ENCODE measurements around the gene TMEM88.

The TMEM88 gene

DNA sequence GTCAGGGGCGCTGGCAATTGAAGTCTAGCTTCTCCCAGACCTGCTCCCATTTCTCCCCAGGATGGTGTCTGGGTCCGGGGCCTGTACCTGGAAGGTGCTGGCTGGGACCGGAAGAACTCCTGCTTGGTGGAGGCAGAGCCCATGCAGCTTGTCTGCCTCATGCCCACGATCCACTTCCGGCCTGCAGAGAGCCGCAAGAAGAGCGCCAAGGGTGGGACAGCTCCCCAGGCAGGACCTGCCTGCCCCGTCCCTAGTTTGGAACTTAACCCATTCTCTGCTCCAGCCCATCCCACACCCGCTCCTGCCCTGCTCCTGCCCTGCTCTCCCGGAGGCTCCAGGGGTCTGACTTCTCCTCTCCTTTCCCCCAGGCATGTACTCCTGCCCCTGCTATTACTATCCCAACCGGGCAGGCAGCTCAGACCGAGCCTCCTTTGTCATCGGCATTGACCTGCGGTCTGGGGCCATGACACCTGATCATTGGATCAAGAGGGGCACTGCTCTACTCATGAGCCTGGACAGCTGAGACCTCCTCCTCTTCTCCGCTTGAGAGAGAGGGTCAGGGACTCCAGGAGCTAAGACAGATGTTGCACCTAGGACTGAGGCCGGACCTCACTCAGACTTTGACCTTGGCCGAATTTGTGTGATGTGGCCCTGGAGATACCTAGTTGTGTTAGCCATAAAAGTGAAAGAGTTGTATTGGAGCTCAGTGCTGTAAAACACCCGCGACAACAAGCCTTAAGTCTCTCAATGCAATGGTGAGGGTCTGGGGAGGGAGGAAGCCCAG is 21.7 kb upstream of the TMEM88 start:
- no peak for DNase-seq (ENCODE audit: low read depth)

DNA sequence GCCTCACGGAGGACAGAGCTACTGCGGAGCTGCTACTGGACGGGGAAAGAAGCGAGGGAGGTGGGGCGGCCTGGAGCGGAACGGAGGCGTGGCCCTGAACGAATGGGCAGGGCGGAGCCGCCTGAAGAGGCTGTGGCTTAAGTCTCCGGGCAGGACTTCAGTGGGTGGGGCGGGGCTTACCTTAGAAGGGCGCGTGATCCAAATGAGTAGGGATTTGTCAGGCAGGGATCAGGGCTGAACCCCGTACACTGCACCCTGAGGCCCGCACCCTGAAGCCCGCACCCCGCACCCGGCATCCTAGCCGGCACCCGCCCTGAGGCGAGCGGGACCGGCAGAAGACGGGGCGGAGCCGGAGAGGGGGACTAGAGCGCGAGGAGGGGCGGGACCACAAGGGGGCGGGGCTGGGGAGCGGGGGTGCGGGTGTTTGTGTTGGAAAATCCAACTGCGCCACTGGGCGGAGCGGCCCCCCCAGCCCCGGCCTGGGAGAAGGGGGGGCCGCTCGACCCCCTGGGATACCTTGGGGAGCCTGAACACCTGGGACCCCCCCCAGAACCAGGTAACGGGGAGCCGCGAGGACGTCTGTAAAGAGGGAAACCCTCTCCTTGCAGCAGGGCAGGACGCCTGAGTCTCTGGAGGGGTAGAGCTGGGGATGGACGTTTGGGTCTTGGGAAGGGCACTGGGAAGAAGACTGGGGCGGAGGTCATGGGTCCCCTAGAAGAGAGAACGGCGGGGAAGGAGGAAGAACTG is 20.9 kb upstream of the TMEM88 start, which contains the start of gene KDM6B:
Gene KDM6B (plus strand): TSS at position 423 of the 747 bp plus-strand sequence. CDS start 11,338 bp downstream, outside the sequence.
- DNase-seq (ENCODE audit: low read depth) = peak; percentile 94

DNA sequence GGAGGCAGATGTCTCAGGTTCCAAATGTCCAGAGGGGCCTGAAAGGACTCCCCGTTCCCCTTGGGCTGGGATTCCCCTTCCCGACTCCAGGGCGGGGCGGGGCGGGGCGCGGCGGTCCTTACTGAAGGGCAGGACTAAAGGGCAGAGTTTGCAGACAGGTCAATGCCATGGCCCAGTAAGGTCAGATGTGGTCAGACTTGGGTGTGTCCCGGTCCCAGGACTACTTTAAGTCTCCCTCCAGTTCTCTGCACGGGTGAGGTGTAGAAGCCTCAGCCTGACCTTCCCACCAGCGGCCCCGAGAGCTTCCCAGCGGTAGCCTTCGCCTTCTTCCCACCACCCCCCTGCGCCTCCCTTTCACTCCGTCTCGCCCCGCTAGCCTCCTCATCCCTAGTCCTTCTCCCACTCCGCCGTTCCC is 20.3 kb upstream of the TMEM88 start:
- no peak for DNase-seq (ENCODE audit: low read depth)

DNA sequence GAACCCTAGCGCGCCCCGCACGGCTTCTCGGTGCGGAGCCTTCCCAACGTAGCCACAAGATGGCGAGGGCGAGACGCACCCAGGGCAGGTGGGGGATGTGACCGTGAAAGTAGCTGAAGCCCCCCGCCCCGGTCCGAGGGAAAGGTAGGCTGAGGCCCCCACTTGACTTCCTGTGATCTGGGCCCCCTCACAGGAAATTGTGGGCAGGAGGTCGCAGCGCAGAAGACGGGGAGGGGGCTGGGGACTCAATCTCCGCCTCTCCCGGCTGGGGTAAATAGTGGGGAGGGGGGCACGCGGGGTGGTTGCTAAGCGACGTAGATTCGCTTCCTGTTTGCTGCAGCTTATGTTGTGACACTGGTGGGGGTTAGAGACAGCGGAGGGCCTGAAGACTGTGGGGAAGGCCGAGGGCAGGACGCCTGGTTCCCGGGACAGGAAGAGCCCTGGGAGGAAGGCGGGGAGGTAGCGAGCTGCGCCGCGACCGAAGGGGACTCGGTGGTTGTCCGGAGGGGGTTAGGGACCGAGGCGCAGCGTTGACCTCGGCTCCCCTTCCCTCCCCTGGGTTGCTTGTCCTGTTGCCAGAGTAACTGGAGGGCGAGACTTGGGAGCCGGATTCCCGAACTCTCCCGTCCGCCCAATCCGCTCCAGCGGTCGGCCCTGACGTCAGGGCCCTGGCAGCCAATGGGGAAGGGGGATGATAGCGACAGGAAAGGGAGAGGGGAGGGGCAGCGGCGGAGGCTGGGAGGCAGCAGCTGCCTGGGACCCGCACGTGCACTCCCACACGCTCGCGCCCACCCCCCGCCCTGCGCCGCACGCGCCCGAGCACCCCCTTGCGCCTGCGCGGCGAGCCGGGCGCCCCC is 19.7 kb upstream of the TMEM88 start:
- peak; percentile 98 for DNase-seq (ENCODE audit: low read depth)

DNA sequence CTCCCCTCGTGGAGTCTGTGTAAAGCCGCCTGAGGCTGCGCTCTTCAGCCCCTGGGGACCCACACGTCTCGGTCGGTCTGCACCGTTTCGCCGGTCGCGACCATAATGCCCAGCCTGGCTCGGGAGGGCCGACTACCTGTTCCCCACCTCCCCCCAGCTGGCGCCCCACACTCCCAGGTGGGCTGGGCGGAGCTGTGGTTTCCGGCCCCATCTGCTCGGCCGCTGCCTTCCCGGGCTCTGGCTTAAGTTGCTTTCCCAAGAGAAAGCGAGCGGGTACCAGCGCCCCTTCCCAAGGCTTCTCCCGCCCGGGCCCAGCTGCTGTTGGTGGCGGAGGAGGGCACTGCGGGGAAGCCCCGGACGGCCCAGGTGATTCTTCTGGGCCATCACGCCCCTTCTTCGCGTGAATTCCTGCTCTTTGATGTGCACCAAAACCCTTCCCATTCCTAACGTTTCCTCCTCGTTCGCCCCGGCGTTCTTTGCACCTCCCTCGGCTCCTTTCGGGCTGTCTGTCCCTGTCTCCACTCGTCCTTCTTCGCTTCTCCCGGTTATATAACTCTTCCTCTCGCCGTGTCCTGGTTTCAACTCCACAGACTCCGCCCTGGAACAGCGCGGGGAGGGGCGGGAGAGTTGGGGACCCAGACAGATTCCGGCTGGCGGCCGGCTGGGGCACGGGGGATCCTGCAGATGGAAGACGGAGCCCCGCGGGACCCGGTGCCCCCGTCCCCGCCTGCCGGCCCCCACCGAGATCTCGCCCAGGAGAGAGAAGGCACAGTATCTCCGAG is 18.9 kb upstream of the TMEM88 start:
- peak; percentile 70 for DNase-seq (ENCODE audit: low read depth)

DNA sequence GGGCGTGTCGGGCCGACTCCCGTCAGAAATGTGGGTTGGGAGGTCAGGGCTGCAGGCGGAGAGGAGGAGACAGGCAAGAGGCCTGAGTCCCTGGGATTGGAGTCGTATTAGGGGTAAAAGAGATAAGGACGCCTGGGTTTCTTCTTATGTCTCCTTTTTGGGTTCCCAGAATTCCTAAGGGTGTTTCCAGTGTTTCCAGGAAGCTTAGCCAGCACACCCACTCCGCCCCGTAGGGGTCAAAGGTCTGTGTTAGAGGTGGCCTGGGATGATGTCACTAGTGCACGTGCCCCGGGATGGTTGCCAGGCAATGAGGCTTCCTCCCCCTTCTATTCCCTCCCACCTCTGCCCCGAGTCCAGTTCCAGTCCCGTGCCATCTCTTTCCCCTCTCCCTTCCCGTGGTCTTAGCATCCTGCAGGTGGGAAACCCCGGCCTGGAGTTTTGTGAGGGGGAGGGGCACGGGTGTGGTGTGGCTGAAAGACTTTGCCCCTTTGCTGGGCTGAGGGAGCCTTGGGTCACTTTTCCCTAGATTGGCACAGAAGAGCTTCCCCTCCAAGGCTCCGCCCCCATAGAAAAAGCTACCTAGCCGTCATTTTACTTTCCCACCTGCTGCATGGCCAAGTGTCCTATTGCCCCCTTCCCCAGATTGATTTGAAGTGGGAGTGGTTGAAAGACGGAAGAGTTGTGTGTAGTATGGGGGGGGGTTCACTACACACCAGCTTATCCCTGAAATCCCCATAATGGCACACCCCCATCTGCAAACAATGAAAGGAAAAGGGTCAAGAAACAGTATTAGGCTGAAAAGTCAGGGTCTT is 18.1 kb upstream of the TMEM88 start:
- peak; percentile 98 for DNase-seq (ENCODE audit: low read depth)

DNA sequence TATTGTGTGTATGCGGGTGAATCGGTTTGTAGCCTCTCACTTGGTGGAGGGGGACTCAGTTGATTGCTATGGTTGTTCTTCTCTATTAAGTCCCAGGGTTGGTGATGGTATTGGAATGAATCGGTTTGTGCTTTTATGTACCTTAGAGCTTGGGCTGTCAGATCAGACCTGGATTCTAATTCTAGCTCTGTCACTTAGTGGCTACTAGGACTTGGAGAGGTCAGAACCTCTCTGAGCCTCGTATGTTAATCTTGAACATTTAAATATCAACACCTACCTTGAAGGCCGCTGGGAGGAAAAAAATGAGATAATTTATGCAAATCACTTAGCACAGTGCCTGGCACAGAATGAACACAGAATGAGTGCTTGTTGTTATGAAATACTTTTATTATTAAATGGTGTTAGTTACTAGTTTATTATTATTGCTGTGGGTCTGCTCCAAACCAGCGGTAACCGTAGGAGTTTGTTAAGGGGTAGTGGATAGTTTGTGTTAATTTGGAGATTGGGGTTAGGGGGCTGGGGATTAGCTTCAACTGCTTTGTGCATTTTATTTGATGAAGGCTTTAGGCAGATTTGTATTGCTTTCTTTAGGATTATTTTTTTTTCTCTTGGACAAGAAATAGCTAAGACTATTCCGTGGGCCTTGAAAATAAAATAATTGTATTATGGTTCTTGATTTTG is 17.3 kb upstream of the TMEM88 start:
- DNase-seq (ENCODE audit: low read depth) = no peak

DNA sequence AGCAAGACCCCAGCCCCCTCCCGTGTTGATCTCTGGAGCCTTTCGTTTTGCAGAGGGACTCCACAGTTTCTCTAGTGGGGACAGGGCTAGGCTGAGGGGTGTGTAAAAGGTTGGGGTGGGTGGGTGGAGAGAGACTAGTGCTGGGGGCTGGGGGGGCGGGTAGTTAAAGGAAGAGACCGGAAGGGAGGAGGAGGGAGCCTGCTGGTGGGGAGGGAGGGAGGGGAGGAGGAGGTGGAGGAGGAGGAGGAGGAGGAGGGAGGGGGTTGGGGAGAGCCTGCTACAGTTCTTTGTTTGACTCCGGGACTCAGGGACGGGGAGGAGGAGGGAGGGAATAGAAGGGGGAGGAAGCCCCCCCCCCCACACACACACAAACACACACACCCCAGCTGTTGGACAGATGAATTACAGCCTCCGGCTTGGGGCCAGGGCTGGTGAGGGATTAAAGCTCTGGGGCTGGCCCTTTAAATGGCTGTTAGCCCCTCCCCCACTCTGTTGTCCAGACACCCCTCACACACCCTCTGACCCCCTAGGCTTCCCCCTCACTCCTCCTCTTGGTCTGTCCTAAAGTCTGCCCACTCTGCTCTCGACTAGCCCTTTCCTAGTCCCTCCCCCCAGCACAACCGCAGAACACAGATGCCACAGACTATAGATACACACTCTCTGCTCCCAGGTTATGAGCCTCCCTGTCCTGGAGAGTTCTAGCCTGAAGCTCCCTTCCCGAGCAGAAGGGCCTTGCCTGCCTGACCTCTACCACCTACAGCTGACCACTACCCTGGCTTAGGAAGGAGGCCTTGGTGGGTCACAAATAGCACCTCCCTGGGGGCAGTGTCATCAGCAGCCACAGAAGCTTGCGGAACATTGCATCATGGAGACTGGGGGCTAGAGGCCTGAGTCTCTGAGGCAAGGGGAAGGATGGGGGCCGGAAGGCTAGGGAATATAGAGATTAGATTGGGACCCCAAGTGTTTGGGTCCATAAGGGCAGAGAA is 16.5 kb upstream of the TMEM88 start:
- peak; percentile 49 for DNase-seq (ENCODE audit: low read depth)

DNA sequence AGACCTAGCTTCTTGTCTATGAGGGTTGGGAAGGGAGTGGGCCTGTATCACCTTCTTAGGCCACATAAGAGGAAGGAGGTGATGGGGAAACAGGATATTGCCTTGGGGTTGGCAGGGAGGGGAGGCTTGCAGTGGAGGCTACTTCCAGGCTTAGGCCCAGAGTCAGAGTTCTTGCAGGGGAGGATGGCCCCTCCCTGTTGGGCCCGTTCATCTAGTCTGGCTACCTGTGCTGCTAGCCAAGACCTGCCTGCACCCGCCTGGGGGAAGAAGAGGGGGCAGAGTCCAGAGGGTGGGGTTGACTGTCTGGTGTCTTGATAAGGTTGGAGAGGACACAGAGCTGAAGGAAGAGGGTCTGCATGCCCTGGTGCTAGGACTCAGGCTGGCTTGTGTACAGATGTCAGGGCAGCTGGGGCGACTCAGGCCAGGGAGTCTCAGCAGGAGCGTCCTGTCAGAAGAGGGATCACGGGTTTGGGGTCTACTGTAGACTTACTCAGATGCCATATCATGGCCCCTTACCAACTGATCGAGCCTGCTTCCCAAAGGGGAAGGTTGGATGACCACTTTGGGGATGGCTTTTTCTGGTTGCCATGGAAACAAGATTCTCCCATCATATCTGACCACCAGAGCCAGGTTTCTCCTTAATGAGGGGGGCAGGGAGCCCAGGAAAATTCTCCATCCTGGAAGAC is 15.5 kb upstream of the TMEM88 start:
- no peak for DNase-seq (ENCODE audit: low read depth)

DNA sequence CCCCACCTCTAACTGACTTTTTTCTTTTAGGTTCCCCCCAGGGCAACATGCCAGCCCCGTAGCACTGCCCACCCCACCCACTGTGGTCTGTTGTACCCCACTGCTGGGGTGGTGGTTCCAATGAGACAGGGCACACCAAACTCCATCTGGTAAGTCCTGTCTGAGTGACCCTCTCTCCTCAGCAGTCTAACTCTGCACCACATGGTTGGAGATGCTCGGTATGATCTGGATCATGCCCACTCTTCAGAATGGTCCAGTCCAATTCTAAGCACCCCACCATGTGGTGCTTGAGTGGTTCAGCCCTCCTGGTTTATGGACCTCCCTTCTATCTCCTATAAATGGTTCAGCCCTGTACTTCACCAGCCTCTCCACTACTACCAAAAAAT is 15.0 kb upstream of the TMEM88 start:
- DNase-seq (ENCODE audit: low read depth) = peak; percentile 72

DNA sequence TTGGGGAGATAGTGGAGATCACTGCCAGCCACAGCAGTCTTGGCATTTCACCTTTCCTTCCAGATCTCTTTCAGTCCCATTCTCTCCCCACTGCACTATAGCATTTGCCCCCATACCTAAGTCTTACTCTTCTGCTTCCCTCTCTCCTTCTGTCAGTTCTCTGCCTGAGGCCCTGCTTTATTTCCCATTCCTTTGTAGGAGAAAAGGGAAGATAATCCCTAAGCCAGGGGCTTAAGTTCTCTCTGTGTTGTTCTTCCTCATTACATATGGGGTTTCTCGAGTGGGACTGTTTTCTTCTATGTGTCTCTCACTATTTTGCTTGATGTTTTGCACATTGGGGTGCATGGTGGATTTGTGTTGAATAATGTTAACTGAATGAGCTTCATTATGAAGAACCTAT is 14.4 kb upstream of the TMEM88 start:
- no peak for DNase-seq (ENCODE audit: low read depth)

DNA sequence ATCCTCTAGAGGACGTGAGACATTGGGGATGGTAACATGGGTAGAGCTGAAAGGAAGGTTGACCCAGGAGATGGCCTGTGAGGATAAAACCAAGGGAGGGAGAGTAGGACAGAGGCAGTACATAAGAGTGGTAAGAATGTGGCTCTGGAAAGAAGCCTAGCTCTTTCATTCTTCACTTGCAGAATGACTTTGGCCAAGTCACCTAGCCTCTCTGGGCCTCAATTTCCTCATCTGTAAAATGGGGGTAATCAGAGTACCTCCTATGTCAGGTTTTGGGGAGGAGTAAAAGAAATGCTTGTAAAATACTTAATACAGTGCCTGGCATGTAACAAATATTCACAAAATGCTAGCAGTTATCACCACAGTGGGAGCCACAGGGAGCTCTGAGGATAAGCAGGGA is 14.0 kb upstream of the TMEM88 start:
- no peak for DNase-seq (ENCODE audit: low read depth)

DNA sequence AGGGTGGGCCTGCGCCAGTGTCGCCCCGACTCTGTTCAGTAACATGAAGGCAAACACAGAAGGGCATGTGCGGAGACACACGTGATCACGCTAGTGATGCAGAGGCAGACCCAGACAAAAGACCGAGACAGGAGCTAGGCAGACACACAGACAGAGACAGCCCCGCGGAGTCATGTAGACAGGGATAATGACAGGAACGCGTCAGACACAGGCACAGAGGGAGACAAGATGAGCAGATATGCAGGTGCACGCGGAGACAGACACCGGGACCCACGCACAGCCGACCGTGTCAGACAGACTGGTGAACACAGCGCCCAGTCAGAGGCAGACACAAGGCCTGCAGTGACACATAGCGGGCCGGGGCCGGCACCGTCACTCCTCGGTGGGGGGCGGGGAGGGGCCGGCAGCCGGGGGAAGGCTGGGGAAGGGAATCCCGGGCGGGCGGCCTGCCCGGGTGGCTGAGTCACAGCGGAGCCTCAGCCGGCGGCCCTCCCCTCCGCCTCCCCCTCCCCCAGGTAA is 13.4 kb upstream of the TMEM88 start:
- DNase-seq (ENCODE audit: low read depth) = peak; percentile 93

DNA sequence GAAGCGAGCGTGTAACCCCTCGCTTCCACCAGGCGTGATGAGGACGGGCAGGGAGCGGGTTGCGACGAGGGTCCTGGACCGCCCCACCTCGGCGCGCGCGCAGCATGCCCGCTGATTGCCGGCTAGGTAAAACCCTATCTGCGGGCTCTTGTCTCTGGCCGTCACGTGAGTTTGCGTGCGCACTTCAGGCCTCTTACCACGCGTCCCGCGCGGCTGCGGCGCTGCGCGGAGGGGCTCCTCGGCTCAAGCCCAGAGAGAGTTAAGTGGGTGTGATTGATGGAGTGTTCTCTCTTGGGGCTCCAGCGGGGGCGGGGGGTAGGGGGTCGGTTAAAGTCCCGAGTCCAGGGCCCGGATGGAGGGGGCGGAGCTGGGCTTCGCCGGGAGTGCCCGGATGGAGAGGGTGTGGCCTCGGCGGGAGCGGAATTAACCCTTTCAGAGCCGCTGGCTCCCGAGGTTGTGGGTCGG is 12.9 kb upstream of the TMEM88 start:
- peak; percentile 92 for DNase-seq (ENCODE audit: low read depth)

DNA sequence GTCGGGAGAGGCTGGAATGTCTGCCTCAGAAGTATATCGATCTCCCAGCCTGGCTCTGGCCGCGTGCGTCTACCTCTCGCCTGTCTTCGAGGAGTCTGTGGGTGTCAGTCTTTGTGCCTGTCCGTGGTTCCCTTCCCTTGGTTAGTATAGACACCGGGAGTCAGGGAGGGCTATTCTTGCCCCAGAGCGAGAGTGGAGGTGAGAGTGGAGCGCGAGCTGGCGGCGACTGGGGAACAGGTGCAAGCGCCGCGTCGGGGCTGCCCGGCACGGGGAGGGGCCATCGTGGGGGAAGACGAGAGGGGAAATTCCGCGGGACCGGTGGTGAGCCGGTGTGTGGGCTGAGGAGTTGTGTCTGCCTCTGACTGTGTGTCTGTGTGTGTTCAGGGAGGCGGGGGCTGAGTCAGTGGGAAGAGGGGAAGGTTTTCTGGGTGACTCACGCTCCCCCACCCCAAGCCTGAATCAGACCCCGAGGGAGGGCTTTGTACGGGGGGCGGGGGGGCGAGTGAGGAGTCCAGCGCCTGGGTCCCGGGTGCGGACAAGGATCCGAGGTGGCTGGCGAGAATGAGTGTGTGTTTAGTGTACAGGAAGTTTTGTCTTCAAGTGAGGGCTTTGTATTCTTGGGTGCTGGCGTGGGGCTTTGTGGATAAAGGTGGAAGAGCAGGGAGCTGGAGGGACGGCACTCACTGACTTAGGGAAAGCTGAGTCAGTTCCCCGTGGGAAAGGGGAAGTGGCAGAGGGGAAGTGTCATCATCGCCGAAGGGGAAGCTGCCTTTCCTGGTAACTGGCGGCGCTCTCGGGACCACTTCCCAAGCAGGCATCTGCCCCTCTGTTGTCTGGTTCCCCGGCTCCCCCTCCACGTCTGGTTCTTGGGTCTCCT is 12.2 kb upstream of the TMEM88 start:
- DNase-seq (ENCODE audit: low read depth) = peak; percentile 97

DNA sequence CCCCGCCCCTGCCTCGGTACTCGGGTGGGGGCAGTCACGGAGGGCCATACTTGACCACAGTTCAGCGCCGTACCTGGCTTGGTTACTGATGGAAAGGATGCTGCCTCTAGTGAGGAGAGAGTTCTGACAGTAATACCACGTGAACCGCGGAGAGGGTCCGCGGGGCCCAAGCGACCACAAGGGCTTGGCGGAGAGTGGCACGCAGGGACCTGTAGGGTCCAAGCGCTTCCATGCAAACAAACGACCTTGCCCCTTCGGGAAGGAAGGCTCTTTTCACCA is 11.7 kb upstream of the TMEM88 start:
- DNase-seq (ENCODE audit: low read depth) = no peak

Data from ELR (cell line).